ENCODE data around the gene SBK3.

SBK3 gene

DNA sequence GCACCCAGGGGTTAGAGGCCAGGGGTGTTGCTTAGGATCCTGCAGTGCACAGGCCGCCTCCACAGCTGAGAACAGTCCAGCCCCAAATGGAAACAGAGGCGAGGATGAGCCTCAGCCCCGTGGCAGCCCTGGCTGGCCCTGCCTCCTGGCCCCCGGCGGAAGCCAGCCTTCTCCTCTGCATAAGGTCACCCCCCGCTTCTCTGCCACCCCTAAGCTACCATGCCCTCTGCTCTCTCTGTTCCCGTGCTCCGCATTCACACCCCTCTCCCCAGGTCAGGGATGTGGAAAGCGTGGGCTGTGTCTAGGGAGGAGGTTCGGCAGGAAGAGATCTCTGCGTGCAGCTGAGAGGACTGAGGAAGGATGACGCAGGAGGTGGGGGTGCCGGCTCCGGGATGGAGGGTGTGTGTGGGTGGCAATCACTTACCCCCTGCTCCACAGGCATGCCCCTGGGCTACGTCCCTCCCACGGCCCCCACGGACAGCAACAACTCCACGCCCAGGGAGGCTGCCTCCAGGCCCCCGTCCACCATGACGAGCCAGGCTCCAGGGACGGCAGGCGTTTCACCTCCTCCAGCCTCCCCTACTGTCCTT, 51.1 kb downstream of the SBK3 start:
- WGBS, result 77% methylated on average over 11 of the region's 22 CpGs
- Histone ChIP-seq H2AK5ac (ENCODE audit: low read length, severe bottlenecking) (no peak overlapping the region), H3K4me1 (ENCODE audit: control insufficient read depth, insufficient read depth, low read depth, low read length) (peaks cover 34% of the 10 kb centered on the region), H2AFZ (ENCODE audit: low read depth, low read length) (no peak overlapping the region), H3K36me3 (ENCODE audit: control insufficient read depth in 1 of 2, insufficient read depth in 2 of 2, low read depth in 1 of 2, low read length in 2 of 2) (peaks cover 37 to 58% of the 10 kb centered on the region in 2 experiments), H4K91ac (ENCODE audit: low read length) (no peak overlapping the region), H3K14ac (ENCODE audit: low read length in 2 of 2) (peak overlapping the region in 1 of 2 experiments; percentile 53), H3K9me3 (ENCODE audit: control insufficient read depth, low read length) (no peaks in the 10 kb centered on the region), H4K8ac (ENCODE audit: low read length) (peak overlapping the region; percentile 5), H2BK120ac (ENCODE audit: low read depth, low read length) (no peak overlapping the region), H3K79me1 (replicated peaks; ENCODE audit: low read length, poor library complexity, severe bottlenecking) (peaks cover 6% of the 10 kb centered on the region), H3K9ac (ENCODE audit: low read length) (peak overlapping the region; percentile 93), H3K4ac (ENCODE audit: low read depth in 1 of 2, low read length in 2 of 2) (no peak overlapping the region), H2BK5ac (ENCODE audit: low read depth, low read length, poor library complexity, severe bottlenecking) (no peak overlapping the region), H2BK15ac (ENCODE audit: low read depth, poor library complexity, severe bottlenecking) (no peak overlapping the region), H2BK12ac (ENCODE audit: low read length in 2 of 2) (no peak overlapping the region), H3K27me3 (ENCODE audit: control insufficient read depth in 1 of 2, insufficient read depth in 1 of 2, low read length in 2 of 2) (no peaks in the 10 kb centered on the region), H3K4me3 (ENCODE audit: insufficient read depth in 1 of 2, low read depth in 1 of 2, low read length in 2 of 2) (peak overlapping the region in 1 of 2 experiments; percentile 87), H3K18ac (ENCODE audit: low read depth in 1 of 2, low read length in 2 of 2) (no peak overlapping the region), H3K4me2 (ENCODE audit: low read length, poor library complexity, severe bottlenecking) (no peak overlapping the region), H3K27ac (ENCODE audit: low read length, poor library complexity, severe bottlenecking) (no peak overlapping the region), H3K23ac (ENCODE audit: low read length in 2 of 2) (no peak overlapping the region)
- DNase-seq, result no peak

DNA sequence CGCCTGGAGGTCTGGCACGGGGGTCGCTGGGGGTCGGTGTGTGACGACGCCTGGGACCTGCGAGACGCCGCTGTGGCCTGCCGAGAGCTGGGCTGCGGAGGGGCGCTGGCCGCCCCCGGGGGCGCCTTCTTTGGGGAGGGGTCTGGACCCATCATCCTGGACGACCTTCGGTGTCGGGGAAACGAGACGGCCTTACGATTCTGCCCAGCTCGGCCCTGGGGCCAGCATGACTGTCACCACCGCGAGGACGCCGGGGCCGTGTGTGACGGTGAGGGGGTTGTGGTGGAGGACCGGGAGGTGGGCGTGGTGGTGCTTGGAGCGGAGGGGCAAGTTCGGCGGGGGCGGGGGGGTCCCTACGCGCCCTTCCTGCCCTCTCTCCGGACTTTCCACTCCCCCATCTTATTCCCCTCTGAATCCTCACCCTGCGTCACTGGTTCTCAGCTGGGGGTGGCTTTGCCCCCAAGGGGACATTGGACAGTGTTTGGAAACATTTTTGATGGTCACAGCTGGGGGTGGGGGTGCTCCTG, 51.6 kb downstream of the SBK3 start:
- Histone ChIP-seq H2AK5ac (ENCODE audit: low read length, severe bottlenecking) (no peak overlapping the region), H3K27me3 (ENCODE audit: control insufficient read depth in 1 of 2, insufficient read depth in 1 of 2, low read length in 2 of 2) (no peaks in the 10 kb centered on the region), H3K18ac (ENCODE audit: low read depth in 1 of 2, low read length in 2 of 2) (no peak overlapping the region), H2BK120ac (ENCODE audit: low read depth, low read length) (no peak overlapping the region), H4K8ac (ENCODE audit: low read length) (peak overlapping the region; percentile 5), H3K14ac (ENCODE audit: low read length in 2 of 2) (no peak overlapping the region), H3K9ac (ENCODE audit: low read length) (peak overlapping the region; percentile 93), H3K4me1 (ENCODE audit: control insufficient read depth, insufficient read depth, low read depth, low read length) (peaks cover 39% of the 10 kb centered on the region), H4K91ac (ENCODE audit: low read length) (no peak overlapping the region), H2BK5ac (ENCODE audit: low read depth, low read length, poor library complexity, severe bottlenecking) (no peak overlapping the region), H3K4me2 (ENCODE audit: low read length, poor library complexity, severe bottlenecking) (no peak overlapping the region), H3K4ac (ENCODE audit: low read depth in 1 of 2, low read length in 2 of 2) (no peak overlapping the region), H3K23ac (ENCODE audit: low read length in 2 of 2) (no peak overlapping the region), H2BK15ac (ENCODE audit: low read depth, poor library complexity, severe bottlenecking) (no peak overlapping the region), H3K9me3 (ENCODE audit: control insufficient read depth, low read length) (no peaks in the 10 kb centered on the region), H3K36me3 (ENCODE audit: control insufficient read depth in 1 of 2, insufficient read depth in 2 of 2, low read depth in 1 of 2, low read length in 2 of 2) (peaks cover 31 to 59% of the 10 kb centered on the region in 2 experiments), H3K4me3 (ENCODE audit: insufficient read depth in 1 of 2, low read depth in 1 of 2, low read length in 2 of 2) (peak overlapping the region in 1 of 2 experiments; percentile 87), H3K27ac (ENCODE audit: low read length, poor library complexity, severe bottlenecking) (no peak overlapping the region), H2AFZ (ENCODE audit: low read depth, low read length) (no peak overlapping the region), H2BK12ac (ENCODE audit: low read length in 2 of 2) (no peak overlapping the region), H3K79me1 (replicated peaks; ENCODE audit: low read length, poor library complexity, severe bottlenecking) (peaks cover 7% of the 10 kb centered on the region)
- no peak for DNase-seq
- 88% methylated on average over 18 of the region's 38 CpGs for WGBS

DNA sequence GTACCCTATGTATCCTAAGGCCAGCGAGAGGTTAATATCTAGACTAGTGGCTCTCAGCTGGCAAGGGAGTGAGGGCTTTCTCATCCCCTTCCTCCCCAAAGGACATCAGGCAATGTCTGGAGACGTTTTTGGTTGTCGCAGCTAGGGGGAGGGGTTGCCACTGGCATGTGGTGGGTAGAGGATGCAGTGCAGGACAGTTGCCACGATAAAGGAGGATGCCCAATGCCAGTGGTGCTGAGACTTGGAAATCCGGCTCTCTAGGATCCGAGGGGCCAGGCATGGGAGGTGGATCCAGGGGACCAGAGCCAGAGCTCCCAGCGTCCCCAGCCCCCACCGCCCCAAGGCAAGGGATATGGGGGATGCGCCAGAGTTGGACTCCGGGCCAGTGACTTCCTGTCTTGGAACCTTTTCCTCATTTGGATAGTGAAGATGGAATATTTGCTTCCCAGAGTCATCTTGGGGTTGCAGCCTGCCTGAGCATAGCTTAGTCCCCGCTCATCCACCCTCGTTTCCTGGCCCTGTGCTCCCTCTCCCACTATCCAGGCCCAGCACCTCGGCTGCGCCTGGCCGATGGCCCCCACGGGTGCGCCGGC, 52.2 kb downstream of the SBK3 start:
- 80% methylated on average over 17 of the region's 18 CpGs for WGBS
- Histone ChIP-seq H2BK12ac (ENCODE audit: low read length in 2 of 2) (no peak overlapping the region), H4K91ac (ENCODE audit: low read length) (peak overlapping the region; percentile 0)

DNA sequence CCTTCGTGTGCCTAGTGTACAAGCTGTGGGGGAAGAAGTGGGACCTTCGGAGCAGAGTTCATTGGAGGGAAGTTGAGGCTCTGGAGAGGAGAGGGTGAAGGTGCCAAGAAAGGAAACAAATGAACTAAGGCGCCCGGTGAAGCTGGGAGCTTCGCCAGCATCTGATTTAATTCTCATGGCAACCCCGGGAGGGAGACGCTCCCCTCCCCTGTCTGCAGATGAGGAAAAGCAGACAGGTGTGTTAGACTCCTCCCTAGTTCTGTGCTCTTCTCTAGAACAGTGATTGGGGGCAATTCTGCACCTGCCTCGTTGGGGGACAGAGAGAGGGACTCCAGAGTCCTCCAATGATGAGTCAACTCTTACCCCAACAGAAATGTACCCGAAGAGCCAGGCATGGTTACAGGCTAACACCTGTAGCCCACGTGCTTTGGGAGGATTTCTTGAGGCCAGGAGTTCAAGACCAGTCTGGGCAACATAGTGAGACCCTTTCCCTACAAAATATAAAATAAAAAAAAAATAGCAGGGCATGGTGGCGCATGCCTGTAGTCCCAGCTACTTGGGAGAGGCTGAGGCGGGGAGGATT, 52.9 kb downstream of the SBK3 start:
- Histone ChIP-seq H4K91ac (ENCODE audit: low read length) (no peak overlapping the region), H3K9me3 (ENCODE audit: control insufficient read depth, low read length) (no peaks in the 10 kb centered on the region), H2BK120ac (ENCODE audit: low read depth, low read length) (no peak overlapping the region), H3K4me1 (ENCODE audit: control insufficient read depth, insufficient read depth, low read depth, low read length) (peaks cover 49% of the 10 kb centered on the region), H3K27ac (ENCODE audit: low read length, poor library complexity, severe bottlenecking) (no peak overlapping the region), H3K79me1 (replicated peaks; ENCODE audit: low read length, poor library complexity, severe bottlenecking) (peaks cover 7% of the 10 kb centered on the region), H3K36me3 (ENCODE audit: control insufficient read depth in 1 of 2, insufficient read depth in 2 of 2, low read depth in 1 of 2, low read length in 2 of 2) (peaks cover 19 to 54% of the 10 kb centered on the region in 2 experiments), H3K23ac (ENCODE audit: low read length in 2 of 2) (no peak overlapping the region), H2AK5ac (ENCODE audit: low read length, severe bottlenecking) (no peak overlapping the region), H3K27me3 (ENCODE audit: control insufficient read depth in 1 of 2, insufficient read depth in 1 of 2, low read length in 2 of 2) (no peaks in the 10 kb centered on the region), H4K8ac (ENCODE audit: low read length) (no peak overlapping the region), H3K9ac (ENCODE audit: low read length) (no peak overlapping the region), H2AFZ (ENCODE audit: low read depth, low read length) (no peak overlapping the region), H3K4me2 (ENCODE audit: low read length, poor library complexity, severe bottlenecking) (no peak overlapping the region), H2BK12ac (ENCODE audit: low read length in 2 of 2) (no peak overlapping the region), H2BK15ac (ENCODE audit: low read depth, poor library complexity, severe bottlenecking) (no peak overlapping the region), H3K14ac (ENCODE audit: low read length in 2 of 2) (no peak overlapping the region), H3K18ac (ENCODE audit: low read depth in 1 of 2, low read length in 2 of 2) (no peak overlapping the region), H2BK5ac (ENCODE audit: low read depth, low read length, poor library complexity, severe bottlenecking) (no peak overlapping the region), H3K4ac (ENCODE audit: low read depth in 1 of 2, low read length in 2 of 2) (no peak overlapping the region), H3K4me3 (ENCODE audit: insufficient read depth in 1 of 2, low read depth in 1 of 2, low read length in 2 of 2) (no peak overlapping the region)
- 77% methylated on average over 12 of the region's 12 CpGs for WGBS
- no peak for DNase-seq

More for the DNA sequence above, 52.2 kb downstream of the SBK3 start:
- H3K9me3 ChIP-seq (ENCODE audit: control insufficient read depth, low read length), result no peaks in the 10 kb centered on the region
- H2BK5ac ChIP-seq (ENCODE audit: low read depth, low read length, poor library complexity, severe bottlenecking), result no peak overlapping the region
- H2AFZ ChIP-seq (ENCODE audit: low read depth, low read length), result no peak overlapping the region
- H3K18ac ChIP-seq (ENCODE audit: low read depth in 1 of 2, low read length in 2 of 2), result no peak overlapping the region
- DNase-seq, result no peak
- H2AK5ac ChIP-seq (ENCODE audit: low read length, severe bottlenecking), result no peak overlapping the region
- no peak overlapping the region for H3K4ac ChIP-seq (ENCODE audit: low read depth in 1 of 2, low read length in 2 of 2)
- H3K14ac ChIP-seq (ENCODE audit: low read length in 2 of 2), result no peak overlapping the region
- peaks cover 26 to 59% of the 10 kb centered on the region in 2 experiments for H3K36me3 ChIP-seq (ENCODE audit: control insufficient read depth in 1 of 2, insufficient read depth in 2 of 2, low read depth in 1 of 2, low read length in 2 of 2)
- peak overlapping the region in 1 of 2 experiments; percentile 87 for H3K4me3 ChIP-seq (ENCODE audit: insufficient read depth in 1 of 2, low read depth in 1 of 2, low read length in 2 of 2)
- no peaks in the 10 kb centered on the region for H3K27me3 ChIP-seq (ENCODE audit: control insufficient read depth in 1 of 2, insufficient read depth in 1 of 2, low read length in 2 of 2)
- H3K4me2 ChIP-seq (ENCODE audit: low read length, poor library complexity, severe bottlenecking), result no peak overlapping the region
- peak overlapping the region; percentile 93 for H3K9ac ChIP-seq (ENCODE audit: low read length)
- H3K23ac ChIP-seq (ENCODE audit: low read length in 2 of 2), result no peak overlapping the region
- H3K4me1 ChIP-seq (ENCODE audit: control insufficient read depth, insufficient read depth, low read depth, low read length), result peaks cover 44% of the 10 kb centered on the region
- H3K27ac ChIP-seq (ENCODE audit: low read length, poor library complexity, severe bottlenecking), result no peak overlapping the region
- H3K79me1 ChIP-seq (replicated peaks; ENCODE audit: low read length, poor library complexity, severe bottlenecking), result peaks cover 7% of the 10 kb centered on the region
- no peak overlapping the region for H4K8ac ChIP-seq (ENCODE audit: low read length)
- no peak overlapping the region for H2BK120ac ChIP-seq (ENCODE audit: low read depth, low read length)
- no peak overlapping the region for H2BK15ac ChIP-seq (ENCODE audit: low read depth, poor library complexity, severe bottlenecking)
